HCT116 (cell line): Measurements from ENCODE around the gene TKTL1.

ENCODE experiments used
- EGR1 ChIP-seq: IDR thresholded peaks from 2 replicates; pipeline ENCODE4 v1.6.1; 2012; ENCODE audit warnings: low read depth
- TF ChIP-seq, protein P1 (sequence below), 3 experiments: fragments of 200-600 bp in 1 of 3; sonication (generic) in 1 of 3; IDR thresholded peaks in 2 of 3; conservative IDR thresholded peaks in 1 of 3; 2 replicates each; pipeline ENCODE4 v1.5.1; 2012 to 2017; ENCODE audit warnings: low read depth in 2 of 3, low read length in 2 of 3, antibody characterized with exemption in 1 of 3, borderline replicate concordance in 1 of 3, control low read depth in 1 of 3, mild to moderate bottlenecking in 1 of 3, mixed read lengths in 1 of 3, mixed run types in 1 of 3, moderate library complexity in 1 of 3; ENCODE audit not compliant: insufficient read depth in 1 of 3

DNA sequence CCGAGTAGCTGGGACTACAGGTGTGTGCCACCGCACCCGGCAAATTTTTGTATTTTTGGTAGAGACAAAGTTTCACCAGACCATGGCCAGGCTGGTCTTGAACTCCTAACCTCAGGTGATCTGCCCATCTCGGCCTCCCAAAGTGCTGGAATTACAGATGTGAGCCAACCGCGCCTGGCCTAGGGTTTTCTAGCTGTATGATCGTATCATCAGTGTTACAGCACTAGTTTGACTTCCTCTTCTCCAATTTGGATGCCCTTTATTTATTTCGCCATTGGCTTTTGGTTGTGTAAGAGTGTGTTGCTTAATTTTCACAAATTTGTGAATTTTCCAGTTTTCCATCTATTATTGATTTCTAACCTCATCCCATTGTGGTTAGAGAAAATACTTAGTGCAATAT lies 5.2 kb downstream of the TKTL1 start:
- TF ChIP-seq, protein P1, sequence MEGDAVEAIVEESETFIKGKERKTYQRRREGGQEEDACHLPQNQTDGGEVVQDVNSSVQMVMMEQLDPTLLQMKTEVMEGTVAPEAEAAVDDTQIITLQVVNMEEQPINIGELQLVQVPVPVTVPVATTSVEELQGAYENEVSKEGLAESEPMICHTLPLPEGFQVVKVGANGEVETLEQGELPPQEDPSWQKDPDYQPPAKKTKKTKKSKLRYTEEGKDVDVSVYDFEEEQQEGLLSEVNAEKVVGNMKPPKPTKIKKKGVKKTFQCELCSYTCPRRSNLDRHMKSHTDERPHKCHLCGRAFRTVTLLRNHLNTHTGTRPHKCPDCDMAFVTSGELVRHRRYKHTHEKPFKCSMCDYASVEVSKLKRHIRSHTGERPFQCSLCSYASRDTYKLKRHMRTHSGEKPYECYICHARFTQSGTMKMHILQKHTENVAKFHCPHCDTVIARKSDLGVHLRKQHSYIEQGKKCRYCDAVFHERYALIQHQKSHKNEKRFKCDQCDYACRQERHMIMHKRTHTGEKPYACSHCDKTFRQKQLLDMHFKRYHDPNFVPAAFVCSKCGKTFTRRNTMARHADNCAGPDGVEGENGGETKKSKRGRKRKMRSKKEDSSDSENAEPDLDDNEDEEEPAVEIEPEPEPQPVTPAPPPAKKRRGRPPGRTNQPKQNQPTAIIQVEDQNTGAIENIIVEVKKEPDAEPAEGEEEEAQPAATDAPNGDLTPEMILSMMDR (IDR thresholded peaks at IDR 0.05 in 2 of 3, conservative IDR thresholded peaks at IDR 0.05 in 1 of 3; ENCODE audit: borderline replicate concordance in 1 of 3, insufficient read depth in 1 of 3, low read depth in 2 of 3, low read length in 2 of 3) = no peak
- TF ChIP-seq EGR1 = no peak
